ENCODE results near the gene ZDHHC21. TPM values are rescaled to one million over a fixed set of nuclear protein-coding genes. Genes with fewer than 3 reads are reported as not detected.

Gene ZDHHC21
- total and polyA plus RNA-seq, 2 of the 8 experiments (the other 6 are each of a cell fraction or from before 2014, with no cell fraction given) = 1.9 to 6.0 TPM

DNA sequence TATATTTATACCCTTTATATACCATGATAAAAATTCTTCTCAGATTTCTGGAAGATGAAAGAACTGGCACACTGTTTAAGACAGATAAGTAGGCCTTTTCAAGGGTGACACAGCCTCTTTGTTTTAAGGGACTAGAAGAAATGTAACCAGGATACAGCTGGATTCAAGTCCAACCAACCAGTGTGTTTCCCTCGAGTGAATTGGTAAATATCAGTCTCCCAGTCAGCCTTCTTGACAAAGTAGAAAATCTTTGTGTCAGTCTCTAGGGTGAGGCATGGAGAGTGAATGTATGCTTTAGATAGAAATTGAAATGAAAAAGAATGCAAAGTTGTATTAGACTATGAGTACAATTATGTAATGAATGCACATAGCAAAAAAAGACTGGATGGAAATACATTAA lies 119.1 kb downstream of the ZDHHC21 start (continued):
- TF ChIP-seq CHD7 (IDR thresholded peaks at IDR 0.05; ENCODE audit: insufficient replicate concordance, low read length) (no peak), CREB1 (IDR thresholded peaks at IDR 0.05) (no peak), CHD1 (IDR thresholded peaks at IDR 0.05; ENCODE audit: low read depth, low read length) (no peak), ATF2 (IDR thresholded peaks at IDR 0.05; ENCODE audit: low read length) (no peak), TAF1 (IDR thresholded peaks at IDR 0.05; ENCODE audit: low read depth, low read length) (no peak), GTF2F1 (IDR thresholded peaks at IDR 0.05; ENCODE audit: borderline replicate concordance, low read depth, low read length) (no peak), SIX5 (IDR thresholded peaks at IDR 0.05; ENCODE audit: low read depth, low read length) (no peak)
- TF ChIP-seq, protein P1, sequence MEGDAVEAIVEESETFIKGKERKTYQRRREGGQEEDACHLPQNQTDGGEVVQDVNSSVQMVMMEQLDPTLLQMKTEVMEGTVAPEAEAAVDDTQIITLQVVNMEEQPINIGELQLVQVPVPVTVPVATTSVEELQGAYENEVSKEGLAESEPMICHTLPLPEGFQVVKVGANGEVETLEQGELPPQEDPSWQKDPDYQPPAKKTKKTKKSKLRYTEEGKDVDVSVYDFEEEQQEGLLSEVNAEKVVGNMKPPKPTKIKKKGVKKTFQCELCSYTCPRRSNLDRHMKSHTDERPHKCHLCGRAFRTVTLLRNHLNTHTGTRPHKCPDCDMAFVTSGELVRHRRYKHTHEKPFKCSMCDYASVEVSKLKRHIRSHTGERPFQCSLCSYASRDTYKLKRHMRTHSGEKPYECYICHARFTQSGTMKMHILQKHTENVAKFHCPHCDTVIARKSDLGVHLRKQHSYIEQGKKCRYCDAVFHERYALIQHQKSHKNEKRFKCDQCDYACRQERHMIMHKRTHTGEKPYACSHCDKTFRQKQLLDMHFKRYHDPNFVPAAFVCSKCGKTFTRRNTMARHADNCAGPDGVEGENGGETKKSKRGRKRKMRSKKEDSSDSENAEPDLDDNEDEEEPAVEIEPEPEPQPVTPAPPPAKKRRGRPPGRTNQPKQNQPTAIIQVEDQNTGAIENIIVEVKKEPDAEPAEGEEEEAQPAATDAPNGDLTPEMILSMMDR (IDR thresholded peaks at IDR 0.05; ENCODE audit: control extremely low read depth in 1 of 3, insufficient read depth in 1 of 3, low read depth in 1 of 3, low read length in 3 of 3) = no peak
